GM20431 (cell line): ENCODE data around the gene C14orf93.

ENCODE experiments used
- in situ Hi-C: fragments of 300-500 bp; cut with MseI, MboI; formaldehyde crosslinking; loops from one replicate; pipeline ENCODE4 v1.15.0; 2020; ENCODE audit warnings: low sequenced_read_pairs; ENCODE audit not compliant: unreplicated experiment

C14orf93 gene

GRCh38 chr14:22997676-22998323 lies 12.1 kb downstream of the C14orf93 start:
- in situ Hi-C loops = loop anchor here (10.0 kb wide), 1 partner anchor 57 kb away; the partner anchor contains the start of gene CDH24

GRCh38 chr14:22996768-22997654 lies 12.9 kb downstream of the C14orf93 start:
- in situ Hi-C loops = loop anchor here (10.0 kb wide), 1 partner anchor 58 kb away; the partner anchor contains the start of gene CDH24

DNA sequence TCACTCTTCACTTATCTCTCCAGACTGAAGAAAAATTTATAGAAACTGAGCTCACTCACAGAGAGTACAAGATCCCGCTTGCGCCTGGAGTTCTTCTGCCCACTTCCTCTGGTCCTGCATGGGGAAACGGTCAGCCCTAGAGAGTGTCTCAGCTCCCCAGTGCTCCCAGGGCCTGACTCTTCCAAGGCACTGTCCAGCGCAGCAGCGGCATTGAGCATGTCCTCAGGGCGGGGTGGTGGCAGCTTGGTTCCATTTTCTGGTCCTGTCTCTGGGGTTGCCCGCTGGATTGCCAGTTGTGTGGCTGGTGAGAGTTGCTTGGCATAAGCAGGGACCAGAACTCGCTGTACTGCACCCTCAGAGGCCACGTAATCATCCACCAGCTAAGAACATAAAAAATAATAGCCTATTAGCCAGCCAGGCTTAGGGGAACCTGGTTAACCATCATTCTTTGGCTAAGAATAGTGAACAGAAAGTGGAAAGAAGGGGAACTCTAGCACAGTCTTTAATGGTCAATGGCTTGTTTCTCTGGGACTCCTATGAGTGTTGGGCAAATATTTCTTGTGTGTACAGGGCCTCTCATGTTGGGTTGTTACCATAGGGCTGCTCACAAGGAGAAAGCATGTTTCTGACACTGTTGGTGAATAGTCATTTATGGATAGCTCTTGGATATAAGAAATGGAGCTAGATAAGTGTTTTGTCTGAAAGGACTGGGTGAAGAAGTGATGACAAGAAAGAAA lies 13.9 kb downstream of the C14orf93 start:
- in situ Hi-C loops = loop anchor here (10.0 kb wide), 1 partner anchor 59 kb away; the partner anchor contains the start of gene CDH24

GRCh38 chr14:22994762-22995275 lies 15.1 kb downstream of the C14orf93 start:
- in situ Hi-C loops = loop anchor here (10.0 kb wide), 1 partner anchor 60 kb away; the partner anchor contains the start of gene CDH24

- in situ Hi-C loops = loop anchor here (10.0 kb wide), 1 partner anchor 61 kb away; the partner anchor contains the start of gene CDH24
These were observed 16.4 kb downstream of the C14orf93 start for GRCh38 chr14:22993517-22993916.

DNA sequence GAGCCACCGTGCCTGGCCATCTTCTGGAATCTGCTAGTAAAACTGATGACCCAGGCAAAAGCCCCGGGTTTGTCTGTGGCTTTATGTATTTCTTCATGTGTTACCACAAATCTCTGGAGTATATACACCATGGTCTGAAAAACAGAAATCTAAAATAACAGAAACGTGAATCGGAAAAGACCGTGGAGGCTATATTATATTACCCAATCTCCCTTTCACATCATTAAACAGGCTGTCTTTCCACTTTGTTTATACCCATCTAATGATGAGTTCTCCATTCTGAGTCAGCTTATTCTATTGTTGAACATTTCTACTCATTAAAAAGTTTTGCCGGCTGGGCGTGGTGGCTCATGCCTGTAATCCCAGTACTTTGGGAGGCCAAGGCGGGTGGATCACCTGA lies 18.1 kb downstream of the C14orf93 start:
- in situ Hi-C loops = loop anchor here (10.0 kb wide), 1 partner anchor 63 kb away; the partner anchor contains the start of gene CDH24

GRCh38 chr14:22987291-22987690 lies 22.7 kb downstream of the C14orf93 start:
- in situ Hi-C loops = no loop called here

DNA sequence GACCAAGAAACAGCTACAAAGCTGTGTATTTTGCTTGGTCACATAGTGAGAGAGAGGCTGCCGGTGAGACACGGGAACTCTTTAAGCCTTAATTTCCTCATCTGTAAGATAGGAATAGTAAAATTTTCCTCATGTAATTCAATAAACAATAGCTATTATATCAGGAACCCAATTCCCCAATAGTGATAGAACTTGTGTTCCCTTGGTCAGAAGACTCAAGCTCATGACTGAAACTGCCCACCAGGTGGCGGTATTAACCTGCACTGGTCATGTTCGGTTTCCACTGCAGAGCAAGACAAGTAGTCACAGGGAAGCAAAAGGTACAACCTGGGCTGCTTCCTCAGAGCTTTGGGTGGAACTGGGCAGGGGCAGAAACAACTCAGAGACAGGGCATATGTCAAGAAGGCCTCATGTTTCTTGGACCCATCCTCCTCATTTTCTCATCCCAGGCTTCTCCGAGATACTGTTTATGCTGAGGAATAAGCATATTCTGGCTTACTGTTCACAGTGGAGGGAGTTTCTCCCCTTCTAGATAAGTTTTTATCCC lies 23.4 kb downstream of the C14orf93 start:
- in situ Hi-C loops = no loop called here

GRCh38 chr14:22985894-22986507 lies 23.9 kb downstream of the C14orf93 start:
- in situ Hi-C loops = no loop called here

GRCh38 chr14:22984959-22985658 lies 24.8 kb downstream of the C14orf93 start:
- in situ Hi-C loops = no loop called here

GRCh38 chr14:22982477-22983245 lies 27.3 kb downstream of the C14orf93 start, which contains the start of gene AJUBA:
TSS of gene AJUBA (minus strand) at chr14:22982551. CDS start at chr14:22982266, 285 bp downstream.
- in situ Hi-C loops = no loop called here

DNA sequence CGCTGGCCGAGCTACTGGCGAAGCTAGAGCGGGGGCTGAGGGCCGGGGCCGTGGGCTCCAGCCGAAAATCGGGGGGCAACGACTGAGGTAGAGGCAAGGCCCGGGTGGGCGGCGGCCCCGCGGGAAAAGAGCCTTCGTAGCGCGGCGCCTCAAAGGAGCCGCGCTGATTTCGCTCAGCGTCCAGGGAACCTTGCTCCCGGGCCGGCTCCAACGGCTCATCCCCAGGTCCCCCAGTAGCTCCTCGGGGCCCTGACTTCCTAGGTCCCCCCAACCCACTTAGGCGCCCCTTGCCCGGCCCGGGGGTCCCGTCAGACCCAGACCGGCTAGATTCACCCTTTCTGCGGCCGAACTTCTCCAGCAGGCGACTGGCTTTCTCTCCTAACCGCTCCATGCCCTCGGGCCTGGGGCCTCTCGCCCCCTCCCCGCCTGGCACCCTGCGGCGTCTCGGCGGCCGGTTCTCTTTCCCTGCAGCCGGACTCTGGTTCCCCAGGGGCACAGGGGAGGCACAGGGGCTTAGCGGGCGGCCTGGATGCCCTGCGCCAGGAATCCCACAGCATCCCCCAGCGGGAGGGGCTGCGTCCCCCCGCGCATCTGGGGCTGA lies 28.0 kb downstream of the C14orf93 start:
- in situ Hi-C loops = no loop called here

DNA sequence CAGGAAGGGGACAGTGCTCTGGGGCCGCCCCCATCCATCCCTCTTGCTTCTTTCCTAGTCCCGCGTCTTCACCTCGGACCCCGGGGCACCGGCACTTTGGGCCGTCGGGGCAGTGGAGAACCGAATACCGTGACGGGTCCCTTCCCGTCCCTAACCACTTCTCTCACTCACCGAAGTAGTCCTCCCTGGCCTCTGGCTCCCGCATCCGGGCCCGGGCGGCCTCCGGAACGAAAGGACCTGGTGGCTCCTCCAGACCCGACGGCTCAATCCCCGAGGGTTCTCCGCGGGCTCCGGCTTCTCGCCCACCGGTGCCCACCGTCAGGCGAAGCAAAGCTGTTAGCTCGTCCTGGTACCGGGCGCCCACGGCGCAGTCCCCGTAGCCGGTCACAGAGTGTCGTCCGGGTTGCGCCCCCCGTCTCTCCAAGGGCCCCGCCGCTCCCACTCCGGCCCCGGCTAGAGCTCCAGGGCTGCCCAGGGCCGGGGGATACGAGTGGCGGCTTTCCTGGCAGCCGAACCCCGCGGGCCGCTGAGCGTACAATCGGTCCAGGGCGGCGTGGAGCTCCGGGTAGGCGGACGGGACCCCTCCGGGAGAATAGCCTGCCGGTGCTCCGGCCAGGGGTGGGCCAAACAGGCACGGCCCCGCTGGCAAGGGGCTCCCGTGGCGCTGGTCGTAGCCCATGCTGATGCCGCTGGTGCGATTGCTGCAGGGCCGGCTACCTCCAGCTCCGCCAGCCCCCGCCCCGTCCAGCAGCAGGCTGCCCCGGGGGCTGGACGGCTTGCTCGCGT lies 28.7 kb downstream of the C14orf93 start:
- in situ Hi-C loops = no loop called here

DNA sequence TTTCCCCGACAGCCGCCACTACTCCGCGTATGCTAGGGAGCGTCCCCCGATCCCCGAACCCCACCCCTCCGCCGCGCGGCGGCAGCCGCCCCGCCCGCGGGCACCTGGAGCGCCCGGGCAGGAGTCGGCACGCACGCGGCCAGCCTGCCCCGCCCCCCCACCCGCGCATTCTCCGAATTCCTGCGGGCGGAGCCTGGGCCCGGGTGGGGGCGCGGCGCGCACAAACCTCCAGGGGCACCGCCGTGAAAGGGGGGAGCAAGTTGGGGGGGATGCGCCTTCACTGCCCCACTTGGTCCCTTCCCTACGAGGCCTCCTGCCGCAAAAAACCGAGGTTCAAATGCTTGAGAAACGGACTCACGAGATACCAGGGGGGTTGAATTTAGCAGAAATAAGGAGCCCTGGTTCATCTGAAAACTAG lies 29.3 kb downstream of the C14orf93 start:
- in situ Hi-C loops = no loop called here

- in situ Hi-C loops = no loop called here
These were observed 30.1 kb downstream of the C14orf93 start for GRCh38 chr14:22979748-22980392.

GRCh38 chr14:22978981-22979671 lies 30.8 kb downstream of the C14orf93 start:
- in situ Hi-C loops = no loop called here
